IPS DF 6.9 (cell line): ENCODE measurements around the gene PLCD1.
"Not testable (repeated sequence)": the region's sequence is repeated elsewhere in the genome, so short reads cannot be mapped to it uniquely, and the experiment has no call there.

Experiments used
- DNase-seq: peaks from one replicate; pipeline ENCODE4 v3.0.0-alpha.2; 2013; ENCODE audit warnings: low read depth, low spot score
- H3K27ac ChIP-seq: one replicate; pipeline ENCODE4 v1.5.1; 2013; ENCODE audit warnings: low read length, control low read depth
- H3K27me3 ChIP-seq: 2 replicates; pipeline ENCODE4 v1.6.1; 2013; ENCODE audit warnings: mild to moderate bottlenecking, low read length; ENCODE audit not compliant: control insufficient read depth, insufficient read depth
- H3K36me3 ChIP-seq: 2 replicates; pipeline ENCODE4 v1.6.1; 2013; ENCODE audit warnings: low read length; ENCODE audit not compliant: control insufficient read depth, insufficient read depth
- H3K4me1 ChIP-seq: 2 replicates; pipeline ENCODE4 v1.6.1; 2013; ENCODE audit warnings: low read length; ENCODE audit not compliant: control insufficient read depth, insufficient read depth
- H3K4me3 ChIP-seq: 2 replicates; pipeline ENCODE4 v1.5.1; 2013; ENCODE audit warnings: mild to moderate bottlenecking, low read length
- H3K9me3 ChIP-seq: 2 replicates; pipeline ENCODE4 v1.6.1; 2013; ENCODE audit warnings: low read length, inconsistent platforms; ENCODE audit not compliant: control insufficient read depth, insufficient read depth
- WGBS: extraction: QIAGEN DNeasy Blood & Tissue Kit; methylation state at CpG from one replicate; pipeline ENCODE4 v1.1.7; 2013; ENCODE audit warnings: mixed read lengths, missing lambda C conversion rate; ENCODE audit not compliant: insufficient read length, insufficient coverage; 5-methylcytosine and 5-hydroxymethylcytosine counted together

PLCD1 gene

DNA sequence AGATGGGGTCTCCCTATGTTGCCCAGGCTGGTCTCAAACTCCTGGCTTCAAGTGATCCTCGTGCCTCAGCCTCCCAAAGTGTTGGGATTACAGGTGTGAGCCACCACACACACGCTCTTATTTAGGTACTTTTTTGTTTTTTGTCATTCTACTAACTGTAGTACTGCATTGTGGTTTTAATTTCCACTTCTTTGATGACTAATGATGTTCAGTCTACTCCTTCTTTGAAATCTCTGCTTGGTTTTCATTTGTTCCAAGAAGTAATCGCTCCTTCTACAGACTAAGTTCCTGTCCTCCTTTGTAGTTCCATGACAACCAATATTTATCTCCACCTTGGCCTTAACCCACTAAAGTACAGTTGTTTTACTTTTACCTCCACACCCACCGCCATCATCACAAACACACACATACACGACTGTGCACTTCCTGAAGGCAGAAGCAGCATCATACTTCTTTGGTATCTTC lies 9.0 kb upstream of the PLCD1 start:
- no peak for DNase-seq
- Histone ChIP-seq H3K27ac (no peak overlapping the region), H3K9me3 (no peaks in the 10 kb centered on the region), H3K27me3 (peaks cover 10% of the 10 kb centered on the region; the same call in 1 of the 2 replicates), H3K4me1 (peaks cover 7% of the 10 kb centered on the region), H3K4me3 (no peak overlapping the region), H3K36me3 (no peaks in the 10 kb centered on the region)
- WGBS: no CpG with 5 or more reads among the region's 5 CpGs

GRCh38 chr3:38036906-38037305 lies 7.5 kb upstream of the PLCD1 start:
- Histone ChIP-seq H3K4me3 (no peak overlapping the region), H3K27me3 (peaks cover 10% of the 10 kb centered on the region; the same call in 1 of the 2 replicates), H3K9me3 (no peaks in the 10 kb centered on the region), H3K4me1 (peaks cover 7% of the 10 kb centered on the region), H3K36me3 (no peaks in the 10 kb centered on the region), H3K27ac (no peak overlapping the region)
- no CpG with 5 or more reads among the region's 3 CpGs for WGBS
- no peak for DNase-seq

- H3K27ac ChIP-seq: no peak overlapping the region
- no peaks in the 10 kb centered on the region for H3K9me3 ChIP-seq
- no peak overlapping the region for H3K4me3 ChIP-seq
- H3K36me3 ChIP-seq: no peaks in the 10 kb centered on the region
- H3K27me3 ChIP-seq: peaks cover 10% of the 10 kb centered on the region; the same call in 1 of the 2 replicates
- DNase-seq: no peak
- peaks cover 7% of the 10 kb centered on the region for H3K4me1 ChIP-seq
- WGBS: no CpG with 5 or more reads among the region's 5 CpGs
Observed at GRCh38 chr3:38036286-38036685, 6.8 kb upstream of the PLCD1 start.

GRCh38 chr3:38034335-38034734 lies 4.9 kb upstream of the PLCD1 start:
- DNase-seq, H3K27ac ChIP-seq, H3K9me3 ChIP-seq, H3K27me3 ChIP-seq, H3K36me3 ChIP-seq, H3K4me1 ChIP-seq, H3K4me3 ChIP-seq: not testable (repeated sequence)
- no CpG with 5 or more reads among the region's 9 CpGs for WGBS

- peaks cover 10% of the 10 kb centered on the region; the same call in 1 of the 2 replicates for H3K27me3 ChIP-seq
- not testable (repeated sequence) for H3K4me1 ChIP-seq, DNase-seq, H3K9me3 ChIP-seq, H3K27ac ChIP-seq, H3K4me3 ChIP-seq, H3K36me3 ChIP-seq
- WGBS: no CpG with 5 or more reads among the region's 7 CpGs
Observed at GRCh38 chr3:38033586-38033985, 4.1 kb upstream of the PLCD1 start.

GRCh38 chr3:38032328-38032865 lies 3.0 kb upstream of the PLCD1 start:
- Histone ChIP-seq H3K4me1 (peaks cover 9% of the 10 kb centered on the region), H3K27me3 (peaks cover 20% of the 10 kb centered on the region; the same call in 1 of the 2 replicates), H3K9me3 (no peaks in the 10 kb centered on the region), H3K4me3 (no peak overlapping the region), H3K27ac (no peak overlapping the region), H3K36me3 (no peaks in the 10 kb centered on the region)
- no peak for DNase-seq
- no CpG with 5 or more reads among the region's 1 CpG for WGBS

- H3K4me3 ChIP-seq: no peak overlapping the region
- WGBS: no CpG with 5 or more reads among the region's 9 CpGs
- H3K27me3 ChIP-seq: peaks cover 20% of the 10 kb centered on the region; the same call in 1 of the 2 replicates
- no peak overlapping the region for H3K27ac ChIP-seq
- no peaks in the 10 kb centered on the region for H3K36me3 ChIP-seq
- DNase-seq: no peak
- H3K9me3 ChIP-seq: no peaks in the 10 kb centered on the region
- peaks cover 5% of the 10 kb centered on the region; the same call in 1 of the 2 replicates for H3K4me1 ChIP-seq
Observed at GRCh38 chr3:38031022-38031994, 1.9 kb upstream of the PLCD1 start.

GRCh38 chr3:38030126-38031021 lies 932 bp upstream of the PLCD1 start:
- Histone ChIP-seq H3K9me3 (no peaks in the 10 kb centered on the region), H3K27me3 (peaks cover 20% of the 10 kb centered on the region; the same call in 1 of the 2 replicates), H3K27ac (no peak overlapping the region), H3K36me3 (no peaks in the 10 kb centered on the region), H3K4me3 (peak overlapping the region; percentile 60; the same call in 1 of the 2 replicates), H3K4me1 (peaks cover 5% of the 10 kb centered on the region; the same call in 1 of the 2 replicates)
- WGBS: no CpG with 5 or more reads among the region's 8 CpGs
- DNase-seq: no peak

DNA sequence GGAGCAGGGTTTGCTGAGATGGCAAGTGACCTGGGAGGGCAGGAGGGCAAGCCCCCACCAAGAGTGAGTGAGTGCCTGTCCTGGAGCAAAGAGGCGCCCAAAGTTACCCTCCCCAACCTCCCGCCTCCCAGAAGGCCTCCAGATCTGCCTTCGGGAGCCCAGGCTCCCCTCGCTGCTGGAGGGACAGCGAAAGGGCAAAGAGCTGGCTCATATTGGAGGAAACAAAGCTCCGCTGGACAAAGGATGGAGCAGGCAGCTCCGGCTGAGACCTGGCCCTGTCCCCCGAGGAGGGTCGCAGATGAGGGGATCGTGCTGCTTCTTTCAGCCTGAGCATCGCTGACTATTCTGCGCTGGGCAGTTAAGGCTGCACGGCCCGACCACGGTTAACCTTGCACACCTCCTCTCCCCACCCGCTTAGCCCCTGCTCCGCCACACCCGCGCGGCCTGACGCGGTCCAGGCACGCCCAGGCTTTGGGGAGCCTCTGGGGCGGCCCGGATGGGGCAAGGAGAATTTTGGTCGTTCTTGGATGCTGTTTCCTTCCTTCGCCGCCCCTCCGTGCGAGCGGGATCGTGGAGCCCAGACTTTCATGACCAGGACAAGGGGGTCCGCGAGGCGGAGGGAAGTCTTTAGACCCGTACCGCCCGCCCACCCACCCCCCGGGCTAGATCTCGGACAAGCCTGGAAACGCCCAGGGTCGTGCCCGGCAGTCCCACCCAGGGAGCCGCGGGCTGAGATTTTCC lies 651 bp downstream of the PLCD1 start:
- peaks cover 5% of the 10 kb centered on the region; the same call in 1 of the 2 replicates for H3K4me1 ChIP-seq
- peak overlapping the region; percentile 60 for H3K4me3 ChIP-seq
- no peaks in the 10 kb centered on the region for H3K36me3 ChIP-seq
- no CpG with 5 or more reads among the region's 45 CpGs for WGBS
- H3K27ac ChIP-seq: no peak overlapping the region
- no peak for DNase-seq
- H3K27me3 ChIP-seq: peaks cover 20% of the 10 kb centered on the region; the same call in 1 of the 2 replicates
- no peaks in the 10 kb centered on the region for H3K9me3 ChIP-seq
